ENCODE results near the gene SLC8A1.

The SLC8A1 gene

DNA sequence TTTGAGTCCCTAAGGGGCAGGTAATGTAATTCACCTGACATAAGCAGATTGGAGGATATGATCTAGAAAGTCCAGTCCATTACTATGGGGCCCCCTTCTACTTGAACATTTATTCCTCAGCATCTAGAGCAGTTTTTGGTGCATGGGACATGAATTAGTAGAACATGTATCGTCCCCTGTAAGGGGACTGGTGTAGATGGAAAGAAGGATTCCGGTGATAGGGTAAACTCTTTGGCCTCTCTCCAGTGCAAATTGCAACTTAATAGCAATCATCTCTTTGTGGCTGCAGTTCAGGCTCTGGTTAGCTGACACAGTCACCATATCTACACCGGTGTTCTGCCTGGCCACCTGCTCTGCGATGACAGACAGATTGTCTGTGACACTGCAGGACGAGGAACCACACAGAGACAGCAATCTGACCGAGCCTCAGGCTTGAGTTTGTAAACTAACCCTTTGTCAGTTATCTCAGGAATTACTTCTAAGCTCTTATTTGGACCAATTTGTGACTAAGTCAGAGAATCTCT, 6.4 kb upstream of the SLC8A1 start:
- no peak for DNase-seq

DNA sequence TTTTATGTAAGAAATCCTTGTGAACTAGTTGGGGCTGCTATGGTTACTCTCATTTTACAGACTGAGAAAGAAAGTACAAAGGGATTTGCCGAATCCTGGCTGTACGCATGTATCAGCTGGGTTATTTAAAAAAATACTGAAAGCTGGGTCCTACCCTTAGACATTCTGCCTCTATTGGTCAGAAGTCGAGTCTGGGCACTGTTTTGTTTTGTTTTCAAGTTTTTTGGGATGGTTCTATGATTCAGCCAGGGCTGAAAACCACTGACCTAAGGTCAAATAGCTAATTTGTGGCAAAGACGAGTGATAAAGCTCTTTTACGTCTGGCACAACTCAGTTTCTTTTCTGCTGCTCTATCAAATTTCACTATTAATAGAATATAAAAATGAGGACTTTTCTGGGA, 5.9 kb upstream of the SLC8A1 start:
- DNase-seq, result no peak

DNA sequence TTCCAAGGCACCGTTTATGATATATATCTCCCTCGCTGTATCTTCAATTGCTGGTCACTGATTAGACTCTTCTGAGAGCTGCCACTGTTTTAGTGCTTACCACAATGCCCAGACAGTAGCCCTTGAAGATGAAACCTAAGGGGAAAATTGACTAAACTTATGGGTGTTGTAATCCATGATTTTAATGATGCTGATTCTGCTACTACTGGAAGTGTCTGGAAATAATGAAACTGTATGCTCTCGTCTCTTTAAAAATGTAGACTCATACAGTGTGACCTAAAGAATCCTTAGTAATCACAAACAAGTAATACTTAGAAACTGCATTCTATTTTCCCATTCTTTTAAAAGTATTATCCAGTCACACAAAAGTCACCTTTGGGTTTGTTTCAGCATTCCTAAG, 5.5 kb upstream of the SLC8A1 start:
- DNase-seq, result no peak

DNA sequence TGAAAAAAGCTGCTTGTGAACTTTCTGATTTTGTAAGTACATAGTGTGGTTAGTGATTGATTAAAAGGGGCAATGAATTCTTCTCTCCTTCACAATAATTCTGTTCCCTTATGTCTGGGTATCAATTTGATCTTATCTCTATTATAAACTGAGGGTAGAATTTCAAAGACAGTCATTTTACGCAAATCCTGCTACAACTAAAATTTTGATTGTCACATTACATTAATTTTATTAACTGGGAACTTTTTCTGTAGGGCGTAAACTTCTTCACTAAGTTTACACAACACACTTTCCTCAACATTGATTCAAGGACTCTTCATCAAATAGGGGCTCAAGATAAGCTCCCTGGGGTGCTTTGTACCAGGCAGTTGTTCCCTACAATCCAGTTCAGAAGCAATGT, 5.0 kb upstream of the SLC8A1 start:
- DNase-seq, result no peak

DNA sequence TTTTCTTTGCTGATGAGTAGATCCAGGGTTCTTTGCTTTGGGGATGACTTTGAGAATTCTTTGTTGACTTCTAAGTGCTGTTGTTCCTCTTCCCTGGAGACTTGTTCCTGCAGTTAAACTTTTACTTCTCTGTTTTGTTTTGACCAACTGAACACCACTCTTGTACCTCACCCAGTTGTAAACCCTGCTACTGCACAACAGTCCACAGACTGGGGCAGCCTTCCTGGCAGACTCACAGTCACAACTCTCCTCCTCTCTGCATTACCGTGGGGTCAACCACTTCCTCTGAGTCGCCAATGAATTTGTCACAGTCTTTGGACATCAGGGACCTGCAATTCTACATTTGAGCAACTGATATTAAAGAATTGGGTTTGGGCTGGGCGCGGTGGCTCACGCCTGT, 3.8 kb upstream of the SLC8A1 start:
- DNase-seq, result peak in 3 of 56 donors; percentile 3 to 10 (median 4)

DNA sequence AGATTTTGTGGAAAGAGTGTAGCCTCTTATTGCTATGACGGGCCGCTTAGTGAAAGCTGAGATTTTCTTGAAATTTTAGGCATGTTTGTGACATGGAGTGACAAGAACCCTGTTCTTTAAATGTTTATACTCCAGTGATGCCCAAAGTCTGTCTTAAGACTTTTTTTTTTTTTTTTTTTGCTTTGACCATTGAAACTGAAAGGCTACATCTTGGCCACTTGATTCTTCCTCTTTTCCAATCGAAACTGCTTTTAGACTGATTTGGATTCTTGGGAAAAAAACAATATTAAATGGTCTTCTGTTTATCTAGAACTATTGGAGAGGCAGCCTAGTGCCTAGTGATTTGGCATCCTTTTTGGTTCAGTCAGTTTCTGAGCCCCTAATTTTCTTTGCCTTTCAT, 2.4 kb upstream of the SLC8A1 start:
- DNase-seq, result no peak

DNA sequence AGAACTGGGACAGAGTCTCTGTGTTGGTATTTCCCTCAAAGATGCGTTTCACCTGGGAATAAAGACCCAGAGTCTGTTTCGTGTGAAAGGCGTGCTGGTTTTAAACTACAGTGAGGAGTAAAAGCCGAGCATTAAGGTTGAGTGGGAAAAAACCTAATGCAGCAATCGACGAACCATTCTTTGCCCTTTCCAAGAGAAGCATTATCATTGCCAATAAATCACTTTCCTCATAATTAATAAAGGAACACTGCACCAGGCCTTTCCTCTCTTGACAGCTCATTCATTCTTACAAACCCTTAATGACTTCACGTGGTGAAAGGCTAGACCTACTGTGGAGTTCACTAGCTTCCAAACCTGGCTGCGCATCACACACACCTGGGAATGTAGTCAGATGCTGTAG, 896 bp upstream of the SLC8A1 start:
- no peak for DNase-seq

DNA sequence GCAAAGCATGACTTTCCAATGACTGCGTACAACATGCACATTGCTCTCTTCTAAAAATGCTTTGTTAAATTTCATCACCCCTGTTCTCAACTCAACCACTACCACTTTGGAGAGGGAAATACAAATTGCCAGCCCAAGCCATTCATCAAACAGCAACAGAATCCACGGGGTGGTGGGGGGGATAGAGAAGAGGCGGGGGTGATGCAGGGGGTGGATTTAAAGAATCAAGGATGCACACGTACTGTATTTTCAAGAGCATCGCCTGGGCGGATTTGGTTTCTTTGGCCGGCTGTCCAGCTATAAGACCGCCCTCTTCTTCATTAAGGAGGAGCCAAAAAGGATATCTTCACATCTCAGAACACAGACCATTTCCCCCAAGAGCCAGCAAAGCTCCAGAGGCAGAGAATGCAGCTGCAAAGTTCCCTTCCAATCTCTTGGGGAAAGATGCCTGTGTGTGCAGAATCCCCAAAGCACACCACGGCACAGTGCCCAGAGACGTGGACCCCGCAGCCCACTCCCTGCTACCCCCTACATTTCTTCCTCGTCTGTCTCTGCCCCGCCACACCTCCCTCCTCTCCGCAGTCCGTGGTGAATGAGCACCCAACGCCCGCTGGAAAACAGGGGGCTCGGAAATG, 977 bp downstream of the SLC8A1 start:
- DNase-seq, result peak in 24 of 56 donors; percentile 9 to 69 (median 48)

DNA sequence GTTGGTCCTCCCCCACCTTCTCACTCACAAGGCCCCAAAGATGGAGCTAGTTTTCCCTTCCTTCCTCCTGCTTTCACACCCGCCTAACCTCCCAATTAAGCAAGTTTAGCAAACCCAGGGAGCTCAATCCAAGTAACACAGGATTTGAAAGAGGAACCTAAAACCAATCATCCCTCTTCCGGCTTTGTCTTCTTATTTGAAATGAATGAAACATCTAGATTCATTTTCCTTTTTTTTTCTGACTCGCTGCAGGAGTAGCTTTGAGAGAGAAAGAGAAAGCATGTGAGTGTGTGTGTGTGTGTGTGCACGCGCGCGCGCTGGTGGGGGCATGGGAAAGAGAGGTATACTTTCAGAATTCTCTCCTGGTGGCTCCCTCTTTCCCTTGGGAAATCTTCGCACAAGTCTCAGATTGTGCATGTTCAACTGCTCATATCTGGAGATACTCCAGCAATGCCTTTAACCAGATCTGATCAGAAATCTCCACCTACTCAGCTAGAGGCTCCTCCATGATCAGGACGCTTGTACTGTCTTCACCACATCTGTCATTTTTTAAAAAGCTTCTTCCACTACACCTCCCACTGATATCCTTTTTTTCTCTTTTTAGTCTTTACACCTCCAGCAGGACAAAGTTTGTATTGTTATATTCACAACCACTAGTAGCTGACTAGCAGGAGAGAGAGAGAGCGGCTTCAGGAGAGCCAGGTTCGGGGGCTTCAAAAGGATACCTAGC, 1.7 kb downstream of the SLC8A1 start:
- DNase-seq, result peak in 16 of 56 donors; percentile 14 to 46 (median 35)

DNA sequence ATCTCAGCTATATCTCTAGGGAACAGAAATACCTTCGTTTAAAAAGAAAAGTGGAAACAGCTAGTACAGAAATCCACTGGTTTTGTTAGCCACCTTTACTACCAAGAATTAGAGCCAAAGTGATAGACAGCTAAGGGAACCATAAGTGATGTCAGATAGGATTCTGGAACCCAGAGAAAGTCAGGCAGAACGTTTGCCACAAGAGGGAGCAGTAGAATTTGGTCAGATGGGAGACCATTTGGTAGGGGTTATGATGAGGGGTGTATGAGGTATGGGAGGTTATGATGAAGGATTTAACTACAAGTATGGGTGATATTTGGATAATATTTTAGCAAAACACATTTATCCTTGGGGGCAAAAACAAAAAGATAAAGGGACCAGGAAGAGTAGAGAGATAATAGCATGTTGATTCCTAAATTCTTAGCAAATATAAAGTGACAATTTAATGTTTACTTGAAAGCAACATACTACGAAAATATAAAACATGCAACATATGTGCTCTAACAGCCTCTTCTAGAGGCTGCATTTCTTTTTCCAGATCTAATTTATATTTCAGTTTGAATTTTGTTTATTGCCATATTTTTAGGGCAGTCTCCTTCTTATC, 3.3 kb downstream of the SLC8A1 start:
- DNase-seq, result peak in 5 of 56 donors; percentile 16 to 34 (median 22)

DNA sequence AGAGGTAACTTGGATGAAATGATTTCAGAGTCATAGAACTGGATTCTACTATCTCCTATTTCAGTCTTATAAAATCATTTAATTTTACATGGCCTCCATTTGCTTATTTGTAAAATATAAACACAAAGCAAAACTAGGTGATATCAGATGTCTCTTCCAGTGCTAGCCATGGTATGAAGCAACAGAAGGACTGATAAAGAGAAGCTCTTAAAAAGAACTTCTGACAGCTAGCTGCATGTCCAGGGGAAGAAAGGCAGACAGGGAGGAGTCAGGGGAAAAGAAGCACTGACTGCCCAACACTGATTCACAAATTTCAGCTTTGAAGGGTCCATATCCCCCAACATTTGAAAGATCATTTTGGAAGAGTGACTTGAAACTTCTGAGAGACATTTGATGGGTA, 6.4 kb downstream of the SLC8A1 start:
- no peak for DNase-seq

DNA sequence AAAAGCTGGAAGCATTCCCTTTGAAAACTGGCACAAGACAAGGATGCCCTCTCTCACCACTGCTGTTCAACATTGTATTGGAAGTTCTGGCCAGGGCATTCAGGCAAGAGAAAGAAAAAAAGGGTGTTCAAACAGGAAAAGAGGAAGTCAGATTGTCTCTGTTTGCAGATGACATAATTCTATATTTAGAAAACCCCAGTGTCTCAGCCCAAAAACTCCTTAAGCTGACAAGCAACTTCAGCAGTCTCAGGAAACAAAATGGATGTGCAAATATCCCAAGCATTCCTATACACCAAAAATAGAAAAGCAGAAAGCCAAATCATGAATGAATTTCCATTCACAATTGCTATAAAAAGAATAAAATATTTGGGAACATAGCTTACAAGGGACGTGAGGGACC, 11.1 kb downstream of the SLC8A1 start:
- DNase-seq, result no peak

DNA sequence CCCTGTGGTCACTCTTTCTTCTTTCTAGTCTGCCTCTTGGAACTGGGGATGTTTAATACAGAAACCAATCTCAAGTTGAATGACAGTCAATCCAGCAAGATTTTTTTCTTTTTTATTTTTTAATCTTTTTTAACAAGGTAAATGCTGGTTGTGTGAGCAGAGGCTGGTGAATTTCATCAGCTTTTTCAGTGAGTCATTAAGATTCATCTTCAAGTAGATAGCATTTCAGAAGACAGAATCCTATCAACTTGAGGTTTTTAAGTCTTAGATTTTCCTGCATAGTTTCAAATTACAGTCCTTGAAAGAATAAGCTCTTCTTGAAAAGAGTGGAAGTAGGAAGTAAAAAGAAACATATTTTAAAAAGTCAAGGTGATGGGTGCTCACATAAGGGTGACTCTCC, 12.4 kb downstream of the SLC8A1 start:
- no peak for DNase-seq

DNA sequence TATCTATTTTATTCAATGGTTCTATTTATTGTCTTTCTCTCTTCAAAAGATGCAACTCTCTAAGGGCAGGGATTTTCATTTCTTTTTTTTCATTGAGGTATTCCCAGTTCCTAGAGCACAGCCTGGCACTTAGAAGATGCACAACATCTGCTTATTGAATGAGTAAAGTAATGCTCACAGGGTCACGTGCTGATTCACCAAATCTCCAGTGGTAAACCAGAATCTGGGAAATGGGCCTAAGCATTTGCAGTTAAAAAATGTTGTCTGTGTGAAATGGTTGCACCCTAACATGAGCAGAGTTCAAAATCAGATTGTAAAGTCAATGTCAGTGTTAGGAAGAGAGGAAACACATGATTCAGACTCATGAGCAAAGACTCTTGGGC, 15.8 kb downstream of the SLC8A1 start:
- DNase-seq, result no peak

DNA sequence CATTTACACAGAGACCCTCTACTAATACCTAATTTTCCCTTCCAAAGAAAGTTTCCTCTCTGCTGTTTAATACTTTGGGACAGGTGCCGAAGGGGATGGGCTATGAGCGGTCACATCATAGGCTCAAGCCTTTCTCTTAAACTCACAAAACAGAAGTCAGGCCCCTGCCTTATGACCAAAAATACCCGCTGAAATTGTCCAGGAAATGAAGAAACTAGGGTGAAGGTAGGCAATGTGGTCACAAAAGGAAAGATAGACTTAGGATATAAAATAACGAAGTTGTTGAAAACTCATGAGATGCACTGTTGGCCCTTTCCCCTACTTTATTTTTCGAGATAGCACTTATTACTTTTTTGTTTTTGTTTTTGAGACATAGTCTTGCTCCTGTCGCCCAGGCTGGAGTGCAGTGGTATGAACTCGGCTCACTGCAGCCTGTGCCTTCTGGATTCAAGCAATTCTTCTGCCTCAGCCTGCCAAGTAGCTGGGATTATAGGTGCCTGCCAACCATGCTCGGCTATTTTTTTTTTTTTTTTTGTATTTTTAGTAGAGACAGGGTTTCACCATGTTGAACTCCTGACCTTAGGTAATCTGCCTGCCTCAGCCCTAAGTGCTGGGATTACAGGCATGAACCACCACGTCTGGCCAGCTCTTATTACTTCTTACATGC, 16.3 kb downstream of the SLC8A1 start:
- no peak for DNase-seq

DNA sequence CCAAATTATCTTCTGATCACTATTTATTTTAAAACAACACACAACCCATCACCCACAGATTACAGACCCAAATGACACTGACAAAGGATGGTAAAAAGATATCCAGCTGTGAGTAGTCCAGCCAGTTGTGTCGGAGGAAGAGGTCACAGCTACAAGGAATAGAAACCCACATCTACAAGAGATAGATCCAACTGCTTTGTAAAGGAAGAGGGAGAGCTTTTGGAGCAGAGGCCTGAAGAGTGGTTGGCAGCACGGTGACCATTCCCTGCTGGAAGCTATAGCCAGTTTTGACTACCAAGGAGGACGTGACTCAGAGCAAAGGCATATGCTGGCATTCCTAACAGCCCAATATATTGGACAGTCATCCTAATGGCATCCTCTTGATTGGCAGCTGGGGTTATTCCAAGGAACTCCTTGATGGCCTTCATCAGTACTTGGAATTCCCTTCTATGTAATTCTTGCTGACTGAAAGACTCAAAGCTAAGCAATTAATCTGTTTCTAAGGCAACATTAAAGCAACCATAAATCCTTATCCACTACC, 17.1 kb downstream of the SLC8A1 start:
- DNase-seq, result no peak

DNA sequence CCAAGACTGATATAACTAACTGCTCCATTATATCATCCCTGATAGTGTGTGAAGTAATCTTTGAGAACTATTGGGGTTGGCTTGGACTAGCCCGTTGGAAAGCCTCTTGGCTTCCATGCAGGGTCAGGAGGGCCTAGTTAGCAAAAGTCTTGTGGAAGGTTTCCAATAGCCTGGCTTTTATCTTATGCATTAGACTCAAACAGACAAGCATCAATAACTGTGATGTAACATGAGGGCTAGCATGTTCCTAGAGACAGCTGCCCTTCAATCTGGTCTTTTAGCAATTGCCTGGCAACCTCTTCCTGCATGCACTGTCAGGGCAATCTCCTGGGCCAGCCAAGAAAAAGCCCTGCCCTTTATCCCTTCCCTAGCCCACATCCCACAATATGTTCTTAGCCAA, 18.2 kb downstream of the SLC8A1 start:
- DNase-seq, result no peak

DNA sequence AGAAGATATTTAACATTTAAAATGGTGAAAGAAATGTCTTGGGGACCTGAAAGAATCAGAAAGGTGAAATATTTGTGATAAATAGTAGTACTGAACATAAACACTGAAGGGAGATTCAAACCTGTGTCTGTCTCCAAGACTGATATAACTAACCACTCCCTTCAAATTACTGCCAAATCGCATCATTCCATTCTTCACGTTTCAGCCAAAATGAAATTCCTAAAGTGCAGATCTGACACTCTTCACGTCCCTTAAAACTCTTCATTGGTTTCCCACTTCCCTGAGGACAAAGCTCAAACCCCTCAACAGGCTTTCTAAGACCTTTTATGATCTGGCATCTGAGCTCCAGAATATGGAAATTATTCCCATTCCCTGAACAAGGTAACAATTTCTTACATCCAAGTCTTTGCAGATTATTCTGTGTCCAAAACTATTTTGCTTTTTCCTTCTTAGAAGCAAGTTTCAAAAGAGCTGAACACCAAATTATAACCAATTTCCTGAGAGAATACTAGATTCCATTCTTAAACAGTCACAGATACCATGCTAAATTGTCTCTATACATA, 18.9 kb downstream of the SLC8A1 start:
- no peak for DNase-seq

DNA sequence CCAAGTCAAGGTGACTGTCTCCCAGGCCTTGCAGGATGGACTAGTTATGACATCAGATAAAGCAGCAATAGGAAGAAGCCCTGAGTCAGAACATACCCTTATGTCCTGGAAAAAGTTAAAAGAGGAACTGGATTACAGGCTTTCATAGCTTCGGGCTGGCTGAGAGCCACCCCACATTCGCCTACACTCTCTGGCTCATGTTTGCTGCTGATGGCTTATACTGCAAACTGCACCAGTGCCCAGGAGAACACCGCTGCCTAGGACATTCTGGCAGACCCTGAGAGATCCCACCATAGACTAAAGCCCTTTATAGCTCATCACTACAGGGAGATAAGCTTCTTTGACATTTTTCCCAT, 20.3 kb downstream of the SLC8A1 start:
- peak in 2 of 56 donors; percentile 10 to 18 for DNase-seq

DNA sequence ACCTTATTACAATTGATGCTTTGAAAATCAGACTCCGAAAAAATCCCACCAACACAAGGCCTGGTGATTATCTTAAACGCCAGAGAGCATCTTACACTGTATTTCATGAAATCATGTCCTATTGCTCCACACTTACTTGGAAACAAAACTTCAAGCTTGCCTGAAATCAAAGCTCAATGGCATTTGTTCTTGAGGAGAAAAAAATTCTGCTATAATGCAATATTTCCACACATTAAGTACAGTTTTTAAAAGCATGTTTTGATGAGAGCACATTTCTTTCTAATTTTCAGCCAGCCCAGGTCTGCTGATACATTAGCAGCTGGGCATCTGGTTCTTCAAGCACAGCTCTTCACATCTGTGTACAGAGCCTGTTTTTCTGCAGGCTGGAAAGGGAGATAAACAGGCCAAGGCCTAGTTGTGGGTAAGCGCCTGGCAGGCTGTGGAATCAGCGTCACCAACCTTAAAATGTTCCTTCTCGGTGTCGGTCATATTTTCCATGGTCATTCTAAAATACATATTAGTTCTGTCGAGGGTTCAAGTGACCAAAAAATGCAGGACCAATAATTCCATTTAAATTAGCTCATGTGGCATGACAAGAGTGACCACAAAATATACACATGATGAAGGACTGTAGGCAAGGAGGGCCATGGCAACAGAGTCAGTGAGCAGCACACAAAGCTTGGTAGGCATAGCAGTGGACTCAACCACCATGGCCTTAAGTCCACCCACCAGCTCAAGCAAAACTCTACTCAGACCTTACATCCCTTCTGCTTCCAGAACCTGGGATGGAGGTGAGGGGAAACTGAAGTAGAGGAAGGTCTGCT, 20.9 kb downstream of the SLC8A1 start:
- DNase-seq, result no peak

DNA sequence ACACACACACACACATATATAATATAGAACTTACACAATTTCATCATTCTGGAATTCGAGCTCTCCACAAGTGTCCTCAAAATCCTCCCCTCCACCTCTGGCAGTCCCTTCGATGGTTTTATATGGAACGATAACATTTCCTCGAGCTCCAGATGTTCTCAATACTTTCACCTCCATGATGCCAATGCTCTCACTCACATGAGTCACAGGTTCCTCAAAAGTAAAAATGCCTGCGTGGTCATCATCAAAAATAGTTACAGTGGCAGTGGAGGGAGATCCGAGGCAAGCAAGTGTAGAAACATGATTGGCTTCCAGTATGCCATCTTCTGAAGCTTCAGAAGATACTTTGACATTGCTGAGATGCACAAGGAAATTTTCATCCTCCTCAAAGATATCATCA, 23.5 kb downstream of the SLC8A1 start:
- DNase-seq, result no peak

Data from nucleus accumbens (tissue), 56 donors.